H1 (cell line): ENCODE measurements around the gene LRRK1. TPM values are rescaled to one million over a fixed set of nuclear protein-coding genes. Genes with fewer than 3 reads are reported as not detected.

ENCODE experiments used
- CTCF ChIA-PET: fragments of 300-600 bp; sonication (Branson Sonifier 250); formaldehyde crosslinking; loops from one replicate; lab custom pipeline; 2021; ENCODE audit not compliant: partially characterized antibody; lab: Charles Lee
- POLR2A ChIA-PET: fragments of 300-600 bp; sonication (Branson Sonifier 250); formaldehyde crosslinking; loops from one replicate; lab custom pipeline; 2021; ENCODE audit warnings: inconsistent platforms; ENCODE audit not compliant: partially characterized antibody; lab: Charles Lee
- DNase-seq, 2 experiments: peaks; one replicate each; pipeline versions ENCODE4 v3.0.0 to v3.0.0-alpha.2; 2010 to 2022; ENCODE audit warnings: low spot score in 2 of 2, low read depth in 1 of 2, mixed read lengths in 1 of 2
- FAIRE-seq: peaks from 2 replicates; lab custom pipeline; 2011; peaks lifted over from hg19 to GRCh38; lab: Jason Lieb, UNC
- H2AFZ ChIP-seq: 2 replicates; pipeline ENCODE4 v1.8.1; 2012; ENCODE audit warnings: low read length, inconsistent platforms
- H2AK5ac ChIP-seq: 2 replicates; pipeline ENCODE4 v1.6.1; 2013; ENCODE audit warnings: low read depth, low read length
- H2BK120ac ChIP-seq: replicated peaks from 2 replicates; pipeline ENCODE3; 2013; ENCODE audit warnings: low read depth, low read length, inconsistent platforms
- H2BK12ac ChIP-seq: 2 replicates; pipeline ENCODE4 v1.6.1; 2013; ENCODE audit warnings: low read depth, low read length
- H2BK15ac ChIP-seq: 2 replicates; pipeline ENCODE4 v1.6.1; 2013; ENCODE audit warnings: low read length
- H2BK20ac ChIP-seq: 2 replicates; pipeline ENCODE4 v1.6.1; 2013; ENCODE audit warnings: low read length
- H2BK5ac ChIP-seq: 2 replicates; pipeline ENCODE4 v1.6.1; 2013; ENCODE audit warnings: low read depth, low read length
- H3K14ac ChIP-seq: 2 replicates; pipeline ENCODE4 v1.6.1; 2013; ENCODE audit warnings: inconsistent platforms; ENCODE audit not compliant: insufficient read length
- H3K18ac ChIP-seq: 2 replicates; pipeline ENCODE4 v1.6.1; 2013; ENCODE audit warnings: low read length; ENCODE audit errors: extremely low read depth
- H3K23ac ChIP-seq: 2 replicates; pipeline ENCODE4 v1.6.1; 2013; ENCODE audit warnings: inconsistent platforms; ENCODE audit not compliant: insufficient read length
- H3K23me2 ChIP-seq: 2 replicates; pipeline ENCODE4 v1.6.1; 2013; ENCODE audit warnings: low read depth, low read length
- H3K27ac ChIP-seq: 2 replicates; pipeline ENCODE4 v1.6.1; 2011; ENCODE audit warnings: low read depth, low read length, inconsistent platforms
- H3K27me3 ChIP-seq, 4 experiments: replicated peaks in 1 of 4; 1 replicate in 1 of 4; 2 replicates in 3 of 4; pipeline versions ENCODE4 v1.6.1 to v1.8.1; 2011 to 2013; ENCODE audit warnings: low read length in 3 of 4, mild to moderate bottlenecking in 3 of 4, inconsistent platforms in 2 of 4, mixed read lengths in 2 of 4, moderate library complexity in 1 of 4; ENCODE audit not compliant: control insufficient read depth in 3 of 4, insufficient read depth in 3 of 4; ENCODE audit errors: extremely low read depth in 1 of 4
- H3K36me3 ChIP-seq, 4 experiments: 2 replicates each; pipeline versions ENCODE4 v1.6.1 to v1.8.1; 2011 to 2013; ENCODE audit warnings: mild to moderate bottlenecking in 4 of 4, low read length in 3 of 4, moderate library complexity in 2 of 4, control low read depth in 1 of 4, inconsistent platforms in 1 of 4; ENCODE audit not compliant: insufficient read depth in 4 of 4, control insufficient read depth in 2 of 4
- H3K4ac ChIP-seq: replicated peaks from 2 replicates; pipeline ENCODE3; 2013; ENCODE audit warnings: low read length, low read depth, mixed read lengths, inconsistent platforms; ENCODE audit not compliant: insufficient read length
- H3K4me1 ChIP-seq, 4 experiments: replicated peaks in 1 of 4; 1 replicate in 1 of 4; 2 replicates in 3 of 4; pipeline versions ENCODE4 v1.6.1 to v1.8.1; 2011 to 2013; ENCODE audit warnings: low read length in 3 of 4, inconsistent platforms in 2 of 4, mixed read lengths in 1 of 4; ENCODE audit not compliant: insufficient read depth in 4 of 4, control insufficient read depth in 3 of 4
- H3K4me2 ChIP-seq, 2 experiments: 2 replicates each; pipeline versions ENCODE4 v1.6.1 to v1.8.1; 2011 to 2013; ENCODE audit warnings: low read depth in 2 of 2, low read length in 2 of 2, control low read depth in 1 of 2, inconsistent platforms in 1 of 2, mild to moderate bottlenecking in 1 of 2; ENCODE audit not compliant: insufficient read depth in 1 of 2
- H3K4me3 ChIP-seq, 4 experiments: fragments of 200-600, 300-600 bp in 1 of 4; sonication (generic), shearing (Covaris generic), sonication (Bioruptor Twin) in 1 of 4; 2 replicates each; pipeline versions ENCODE4 v1.5.1 to v1.8.1; 2011 to 2016; ENCODE audit warnings: low read length in 4 of 4, low read depth in 3 of 4, control low read depth in 2 of 4, inconsistent platforms in 2 of 4, mild to moderate bottlenecking in 2 of 4, mixed read lengths in 1 of 4, moderate library complexity in 1 of 4; ENCODE audit not compliant: insufficient read depth in 2 of 4; ENCODE audit errors: extremely low read depth in 1 of 4
- H3K56ac ChIP-seq: replicated peaks from 2 replicates; pipeline ENCODE3; 2013; ENCODE audit warnings: low read depth, mild to moderate bottlenecking, mixed read lengths, low read length, inconsistent platforms; ENCODE audit not compliant: insufficient read length
- H3K79me1 ChIP-seq: 2 replicates; pipeline ENCODE4 v1.6.1; 2013; ENCODE audit warnings: low read depth, low read length, control low read depth
- H3K79me2 ChIP-seq, 2 experiments: 2 replicates each; pipeline versions ENCODE4 v1.6.1 to v1.8.1; 2012 to 2013; ENCODE audit warnings: low read length in 2 of 2, mild to moderate bottlenecking in 2 of 2, inconsistent platforms in 1 of 2; ENCODE audit not compliant: insufficient read depth in 2 of 2, control insufficient read depth in 1 of 2
- H3K9ac ChIP-seq, 4 experiments: replicated peaks in 1 of 4; 1 replicate in 1 of 4; 2 replicates in 3 of 4; pipeline versions ENCODE4 v1.6.1 to v1.8.1; 2011 to 2013; ENCODE audit warnings: low read depth in 3 of 4, low read length in 3 of 4, control low read depth in 2 of 4, mild to moderate bottlenecking in 2 of 4, moderate library complexity in 2 of 4, inconsistent platforms in 1 of 4; ENCODE audit errors: extremely low read depth in 1 of 4
- H3K9me3 ChIP-seq, 2 experiments: 2 replicates each; pipeline versions ENCODE4 v1.6.1 to v1.8.1; 2012 to 2013; ENCODE audit warnings: mild to moderate bottlenecking in 2 of 2, moderate library complexity in 2 of 2, control low read depth in 1 of 2, inconsistent platforms in 1 of 2, low read depth in 1 of 2, low read length in 1 of 2, mixed read lengths in 1 of 2; ENCODE audit not compliant: insufficient read depth in 2 of 2
- H4K20me1 ChIP-seq, 2 experiments: replicated peaks in 1 of 2; 2 replicates each; pipeline versions ENCODE3 to v1.8.1; 2011 to 2013; ENCODE audit warnings: inconsistent platforms in 2 of 2, low read length in 2 of 2, mild to moderate bottlenecking in 1 of 2; ENCODE audit not compliant: insufficient read depth in 2 of 2, control insufficient read depth in 1 of 2
- H4K5ac ChIP-seq: 2 replicates; pipeline ENCODE4 v1.6.1; 2013; ENCODE audit warnings: low read length, low read depth, mixed read lengths, inconsistent platforms; ENCODE audit not compliant: insufficient read length
- H4K8ac ChIP-seq: 2 replicates; pipeline ENCODE4 v1.8.0; 2013; ENCODE audit warnings: mild to moderate bottlenecking, moderate library complexity, low read length, inconsistent platforms; ENCODE audit not compliant: insufficient read depth; ENCODE audit errors: extremely low read depth
- H4K91ac ChIP-seq: replicated peaks from 2 replicates; pipeline ENCODE3; 2013; ENCODE audit warnings: low read length, mixed read lengths, inconsistent platforms; ENCODE audit not compliant: insufficient read length
- ATF3 ChIP-seq: IDR thresholded peaks from 2 replicates; pipeline ENCODE4 v1.6.1; 2011; ENCODE audit warnings: low read depth, mild to moderate bottlenecking, low read length; ENCODE audit not compliant: insufficient read depth
- JUN ChIP-seq: IDR thresholded peaks from 2 replicates; pipeline ENCODE4 v1.6.1; 2011; ENCODE audit warnings: low read depth, mild to moderate bottlenecking, improper control_type of control experiment, low read length
- WGBS, 2 experiments: shearing (Covaris generic) in 1 of 2; methylation state at CpG; one replicate each; pipeline versions ENCODE4 v1.1.6 to v1.1.7; 2013 to 2015; ENCODE audit warnings: low lambda C conversion rate in 2 of 2, mixed read lengths in 2 of 2, inconsistent platforms in 1 of 2, low coverage in 1 of 2, missing lambda C conversion rate in 1 of 2; ENCODE audit not compliant: insufficient replicate concordance in 2 of 2, insufficient coverage in 1 of 2, insufficient read length in 1 of 2; ENCODE audit errors: extremely low coverage in 1 of 2, missing lambda C conversion rate in 1 of 2; 5-methylcytosine and 5-hydroxymethylcytosine counted together
- polyA plus RNA-seq, 7 experiments: library from polyadenylated mRNA; depleted of rRNA in 3 of 7; stranded (reverse) in 5 of 7; unstranded in 2 of 7; fragments of >200 nt in 5 of 7; fragments of 200-250 nt in 2 of 7; gene quantifications; 1 replicate in 5 of 7; 2 replicates in 1 of 7; 4 replicates in 1 of 7; pipeline versions ENCODE4 v1.2.1 to v1.2.3, GENCODE V29; 2011 to 2013; ENCODE audit warnings: missing spikeins in 2 of 7, mixed read lengths in 2 of 7
- total RNA-seq: library from RNA; stranded (reverse); fragmentation: NEBNext Ultra II Directional; extraction: Animal tissue kit (Norgen Biotek cat#: 25700); gene quantifications from 2 replicates; pipeline ENCODE4 v1.2.1, GENCODE V29; 2021

The LRRK1 gene
- total and polyA plus RNA-seq, 2 of the 8 experiments (the other 6 are each of a cell fraction or from before 2014, with no cell fraction given) = 1.2 to 3.6 TPM

DNA sequence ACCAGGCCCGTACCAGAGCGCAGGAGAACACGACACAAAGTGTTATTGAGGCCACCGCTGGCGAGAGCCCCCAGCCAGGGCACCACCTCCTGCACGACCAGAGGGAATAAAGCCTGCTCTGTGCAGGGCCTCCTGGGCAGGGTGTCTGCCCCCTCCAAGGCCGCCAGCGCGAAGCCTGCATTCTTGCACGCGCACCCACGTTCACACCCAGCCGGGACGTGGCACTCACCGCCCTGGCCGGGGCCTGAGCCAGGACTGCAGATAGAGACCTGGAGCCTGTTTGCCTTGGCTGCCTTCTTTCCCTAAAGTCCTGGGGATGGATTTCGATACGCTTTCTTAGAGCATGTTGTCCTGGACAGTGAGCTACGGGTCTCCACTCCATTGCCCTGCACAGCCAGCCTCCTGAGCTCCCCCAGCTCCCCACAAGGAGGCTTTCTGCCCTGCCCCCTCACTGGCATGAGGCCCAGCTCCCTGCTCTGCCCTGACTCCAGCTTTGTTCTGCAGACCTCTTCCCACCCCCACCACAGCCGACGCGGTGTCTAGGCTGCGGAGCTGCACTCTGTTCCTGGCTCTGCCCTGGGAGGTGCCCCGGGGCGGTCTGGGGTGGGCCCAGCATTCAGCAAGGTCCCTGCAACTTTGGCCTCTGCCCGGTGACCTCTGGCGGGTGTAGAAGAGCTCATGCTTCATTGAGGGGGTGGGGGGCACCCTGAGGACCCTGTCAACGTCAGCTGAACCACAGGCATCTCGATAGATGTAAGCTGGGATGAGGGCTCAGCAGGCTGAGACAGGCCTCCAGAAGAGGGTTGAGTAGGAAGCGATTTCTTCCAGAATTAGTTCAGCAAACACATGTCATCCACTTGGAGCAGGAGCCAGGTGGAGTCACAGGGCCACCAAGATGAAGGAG, 145.0 kb downstream of the LRRK1 start:
- no peak overlapping the region for H2AFZ ChIP-seq
- no peaks in the 10 kb centered on the region for H3K79me2 ChIP-seq
- H3K23me2 ChIP-seq = no peaks in the 10 kb centered on the region; the same call in 1 of the 2 replicates
- no peak overlapping the region for H3K4me3 ChIP-seq
- peak overlapping the region; percentile 73; the same call in 1 of the 2 replicates for H2BK15ac ChIP-seq
- peak overlapping the region; percentile 100; the same call in 1 of the 2 replicates for H2BK5ac ChIP-seq
- peak overlapping the region; percentile 75 for H3K4ac ChIP-seq
- no peaks in the 10 kb centered on the region for H4K20me1 ChIP-seq
- H3K36me3 ChIP-seq = no peaks in the 10 kb centered on the region
- ChIA-PET CTCF (interaction anchor here (0.8 to 6.0 kb wide), 12 partner anchors 8 to 193 kb away, joined by 3 to 39 read pairs (median 4); no protein-coding TSS in a partner anchor), POLR2A (interaction anchor here (1.0 to 1.6 kb wide), 3 partner anchors 12 to 19 kb away, joined by 3 to 4 read pairs (median 3); no protein-coding TSS in a partner anchor)
- no peak overlapping the region for H4K5ac ChIP-seq
- TF ChIP-seq JUN (no peak), ATF3 (no peak)
- 0 out of 2 replicates have a peak overlapping the region, but pooled peaks have one; percentile 75 for H2AK5ac ChIP-seq
- H3K14ac ChIP-seq = no peak overlapping the region
- H3K56ac ChIP-seq = no peak overlapping the region
- peak overlapping the region; percentile 88 for H4K91ac ChIP-seq
- H2BK20ac ChIP-seq = peak overlapping the region; percentile 95
- peak overlapping the region; percentile 75 for H3K18ac ChIP-seq
- DNase-seq (no peak), FAIRE-seq (no peak)
- H3K79me1 ChIP-seq = no peaks in the 10 kb centered on the region
- H3K27me3 ChIP-seq = no peaks in the 10 kb centered on the region
- no peak overlapping the region for H3K23ac ChIP-seq
- no peak overlapping the region for H3K4me2 ChIP-seq
- WGBS, 2 experiments = 96% methylated on average over 29 of the region's 30 CpGs; no CpG with 5 or more reads in 1 of the 2 experiments
- H3K4me1 ChIP-seq = peaks cover 23 to 48% (median 33%) of the 10 kb centered on the region in 4 experiments
- H2BK12ac ChIP-seq = peak overlapping the region; percentile 99; the same call in 1 of the 2 replicates
- no peak overlapping the region for H4K8ac ChIP-seq
- H3K9ac ChIP-seq = no peak overlapping the region
- no peak overlapping the region for H2BK120ac ChIP-seq
- peaks cover 3 to 6% of the 10 kb centered on the region in 2 experiments; a peak in 3 of 4 replicates for H3K9me3 ChIP-seq
- no peak overlapping the region for H3K27ac ChIP-seq
